AG04449 (cell line): ENCODE results near the gene PTGES3L.
"Not testable (repeated sequence)": the region's sequence is repeated elsewhere in the genome, so short reads cannot be mapped to it uniquely, and the experiment has no call there.

ENCODE experiments used
- CTCF ChIA-PET: fragments of 350-600 bp; formaldehyde crosslinking; extraction: SDS; loops from one replicate; lab custom pipeline; 2021; ENCODE audit warnings: antibody characterized with exemption; lab: Yijun Ruan, JAX
- POLR2A ChIA-PET: fragments of 400-600, 350-600 bp; formaldehyde crosslinking; extraction: SDS; loops from one replicate; lab custom pipeline; 2020; ENCODE audit warnings: antibody characterized with exemption, inconsistent platforms; lab: Yijun Ruan, JAX
- DNase-seq: peaks from one replicate; pipeline ENCODE4 v3.0.0-alpha.2; 2010; ENCODE audit warnings: low read depth, low spot score
- H3K4me3 ChIP-seq: 2 replicates; pipeline ENCODE4 v1.5.1; 2011; ENCODE audit warnings: low read depth, mild to moderate bottlenecking, control low read depth, low read length
- TF ChIP-seq, protein P1 (sequence below): IDR thresholded peaks from one replicate; pipeline ENCODE4 v1.5.1; 2011; ENCODE audit warnings: mild to moderate bottlenecking, moderate library complexity, low read length, control low read depth, inconsistent platforms; ENCODE audit not compliant: insufficient read depth; ENCODE audit errors: missing control alignments

PTGES3L gene

GRCh38 chr17:43006639-43007551 lies 27.0 kb upstream of the PTGES3L start, which contains the start of gene IFI35:
IFI35 (plus strand) TSS chr17:43006784; CDS start chr17:43006948, 164 bp downstream.
- TF ChIP-seq, protein P1, sequence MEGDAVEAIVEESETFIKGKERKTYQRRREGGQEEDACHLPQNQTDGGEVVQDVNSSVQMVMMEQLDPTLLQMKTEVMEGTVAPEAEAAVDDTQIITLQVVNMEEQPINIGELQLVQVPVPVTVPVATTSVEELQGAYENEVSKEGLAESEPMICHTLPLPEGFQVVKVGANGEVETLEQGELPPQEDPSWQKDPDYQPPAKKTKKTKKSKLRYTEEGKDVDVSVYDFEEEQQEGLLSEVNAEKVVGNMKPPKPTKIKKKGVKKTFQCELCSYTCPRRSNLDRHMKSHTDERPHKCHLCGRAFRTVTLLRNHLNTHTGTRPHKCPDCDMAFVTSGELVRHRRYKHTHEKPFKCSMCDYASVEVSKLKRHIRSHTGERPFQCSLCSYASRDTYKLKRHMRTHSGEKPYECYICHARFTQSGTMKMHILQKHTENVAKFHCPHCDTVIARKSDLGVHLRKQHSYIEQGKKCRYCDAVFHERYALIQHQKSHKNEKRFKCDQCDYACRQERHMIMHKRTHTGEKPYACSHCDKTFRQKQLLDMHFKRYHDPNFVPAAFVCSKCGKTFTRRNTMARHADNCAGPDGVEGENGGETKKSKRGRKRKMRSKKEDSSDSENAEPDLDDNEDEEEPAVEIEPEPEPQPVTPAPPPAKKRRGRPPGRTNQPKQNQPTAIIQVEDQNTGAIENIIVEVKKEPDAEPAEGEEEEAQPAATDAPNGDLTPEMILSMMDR: peak; percentile 44
- H3K4me3 ChIP-seq: peak within 1 kb of the TSS; percentile 77
- CTCF ChIA-PET: interaction anchor here (1.0 to 1.9 kb wide), 4 partner anchors 9 to 308 kb away, joined by 3 to 13 read pairs (median 4); partner anchors contain the start of gene RPL27
- POLR2A ChIA-PET: interaction anchor here (1.0 to 2.8 kb wide), 3 partner anchors 9 to 17 kb away, joined by 3 to 22 read pairs (median 5); partner anchors contain the start of gene RPL27
- DNase-seq: no peak

- H3K4me3 ChIP-seq: no peak overlapping the region
- no peak for DNase-seq
- TF ChIP-seq, protein P1: no peak
- ChIA-PET CTCF (interaction anchor here (1.0 kb wide), 1 partner anchor 20 kb away, joined by 4 read pairs; no protein-coding TSS in a partner anchor), POLR2A (no interaction called here)
Observed at GRCh38 chr17:43003542-43004172, 23.8 kb upstream of the PTGES3L start.

GRCh38 chr17:43000894-43001293 lies 21.0 kb upstream of the PTGES3L start:
- DNase-seq, POLR2A ChIA-PET, H3K4me3 ChIP-seq: not testable (repeated sequence)
- CTCF ChIA-PET: interaction anchor here (0.8 kb wide), 1 partner anchor 309 kb away, joined by 4 read pairs; no protein-coding TSS in a partner anchor

- ChIA-PET POLR2A (interaction anchor here (0.9 to 1.8 kb wide), 7 partner anchors 8 to 213 kb away, joined by 3 to 22 read pairs (median 6); partner anchors contain the start of genes AARSD1, IFI35, TMEM106A and VAT1), CTCF (interaction anchor here (0.9 to 3.0 kb wide), 12 partner anchors 8 to 421 kb away, joined by 3 to 35 read pairs (median 6); partner anchors contain the start of genes IFI35, PTGES3L and VAT1)
- DNase-seq: no peak
Observed at GRCh38 chr17:42999003-42999525, 19.2 kb upstream of the PTGES3L start.

GRCh38 chr17:42997984-42998938 lies 18.4 kb upstream of the PTGES3L start, which contains the start of gene RPL27:
RPL27 (plus strand) TSS chr17:42998419; CDS start chr17:42998751, 332 bp downstream.
- DNase-seq: peak; percentile 100
- ChIA-PET POLR2A (interaction anchor here (0.8 to 1.8 kb wide), 17 partner anchors 9 to 317 kb away, joined by 3 to 22 read pairs (median 4); partner anchors contain the start of genes AARSD1, BRCA1, IFI35 and PTGES3L), CTCF (interaction anchor here (0.7 to 3.0 kb wide), 29 partner anchors 8 to 420 kb away, joined by 3 to 35 read pairs (median 4); partner anchors contain the start of genes AOC2, BECN1, IFI35 and PTGES3L)
- peak within 1 kb of the TSS; percentile 93 for H3K4me3 ChIP-seq
- TF ChIP-seq, protein P1: peak; percentile 65

More at GRCh38 chr17:42999003-42999525, 19.2 kb upstream of the PTGES3L start:
- peak overlapping the region; percentile 93 for H3K4me3 ChIP-seq
- TF ChIP-seq, protein P1: no peak
